ENCODE data around the gene SCFD2. TPM values are rescaled to one million over a fixed set of nuclear protein-coding genes. Genes with fewer than 3 reads are reported as not detected.

Gene SCFD2
- total RNA-seq, 1 experiment from 2014 or later: 8.4 TPM

GRCh38 chr4:53196882-53197771 lies 168.7 kb downstream of the SCFD2 start:
- no TSS peak for BruUV-seq (replicated peaks)
- Histone ChIP-seq H3K27ac (ENCODE audit: low read depth, low read length, poor library complexity, severe bottlenecking) (no peak overlapping the region), H3K9me3 (ENCODE audit: low read depth, low read length, poor library complexity, severe bottlenecking) (no peaks in the 10 kb centered on the region), H3K4me1 (ENCODE audit: insufficient read depth, low read length, poor library complexity, severe bottlenecking) (peaks cover 9% of the 10 kb centered on the region), H3K36me3 (ENCODE audit: insufficient read depth, low read length, poor library complexity, severe bottlenecking) (no peaks in the 10 kb centered on the region), H3K27me3 (replicated peaks; ENCODE audit: insufficient read depth, low read depth, low read length, poor library complexity) (peaks cover 32% of the 10 kb centered on the region), H3K4me3 (ENCODE audit: low read depth, low read length, poor library complexity, severe bottlenecking) (peak overlapping the region; percentile 18)
- ChIA-PET CTCF (interaction anchor here (0.7 kb wide), 1 partner anchor 709 kb away, joined by 10 read pairs; no protein-coding TSS in a partner anchor), POLR2A (ENCODE audit: low non-redundant PET) (interaction anchor here (1.1 kb wide), 1 partner anchor 26 kb away, joined by 3 read pairs; no protein-coding TSS in a partner anchor)
- intact Hi-C loops (cut with micrococcal nuclease; ENCODE audit: unreplicated experiment): loop anchor here (2.0 to 5.0 kb wide), 3 partner anchors 182 to 1035 kb away; no protein-coding TSS in a partner anchor
- no peak for TF ChIP-seq EZH2 (IDR thresholded peaks at IDR 0.05; ENCODE audit: borderline replicate concordance, low read depth, low read length, poor library complexity, severe bottlenecking)
- peak; percentile 61 for TF ChIP-seq CTCF (conservative IDR thresholded peaks at IDR 0.05; ENCODE audit: low read depth, low read length)
- DNase-seq (ENCODE audit: low spot score): peak; percentile 77

GRCh38 chr4:53195815-53196661 lies 169.8 kb downstream of the SCFD2 start:
- Histone ChIP-seq H3K36me3 (ENCODE audit: insufficient read depth, low read length, poor library complexity, severe bottlenecking) (no peaks in the 10 kb centered on the region), H3K27me3 (replicated peaks; ENCODE audit: insufficient read depth, low read depth, low read length, poor library complexity) (peaks cover 34% of the 10 kb centered on the region), H3K9me3 (ENCODE audit: low read depth, low read length, poor library complexity, severe bottlenecking) (no peaks in the 10 kb centered on the region), H3K4me3 (ENCODE audit: low read depth, low read length, poor library complexity, severe bottlenecking) (peak overlapping the region; percentile 18), H3K4me1 (ENCODE audit: insufficient read depth, low read length, poor library complexity, severe bottlenecking) (peaks cover 9% of the 10 kb centered on the region), H3K27ac (ENCODE audit: low read depth, low read length, poor library complexity, severe bottlenecking) (no peak overlapping the region)
- peak; percentile 88 for DNase-seq (ENCODE audit: low spot score)
- CTCF ChIA-PET: interaction anchor here (1.0 kb wide), 1 partner anchor 1038 kb away, joined by 7 read pairs; no protein-coding TSS in a partner anchor
- TF ChIP-seq CTCF (conservative IDR thresholded peaks at IDR 0.05; ENCODE audit: low read depth, low read length): no peak
- no peak for TF ChIP-seq EZH2 (IDR thresholded peaks at IDR 0.05; ENCODE audit: borderline replicate concordance, low read depth, low read length, poor library complexity, severe bottlenecking)
- BruUV-seq (replicated peaks): no TSS peak
- POLR2A ChIA-PET (ENCODE audit: low non-redundant PET): interaction anchor here (1.1 kb wide), 1 partner anchor 27 kb away, joined by 3 read pairs; no protein-coding TSS in a partner anchor
- intact Hi-C loops (cut with micrococcal nuclease; ENCODE audit: unreplicated experiment): loop anchor here (2.0 to 5.0 kb wide), 3 partner anchors 181 to 1036 kb away; no protein-coding TSS in a partner anchor

GRCh38 chr4:53194727-53195126 lies 171.1 kb downstream of the SCFD2 start:
- ChIA-PET POLR2A (ENCODE audit: low non-redundant PET) (no interaction called here), CTCF (no interaction called here)
- Histone ChIP-seq H3K4me1 (ENCODE audit: insufficient read depth, low read length, poor library complexity, severe bottlenecking) (peaks cover 9% of the 10 kb centered on the region), H3K4me3 (ENCODE audit: low read depth, low read length, poor library complexity, severe bottlenecking) (no peak overlapping the region), H3K27me3 (replicated peaks; ENCODE audit: insufficient read depth, low read depth, low read length, poor library complexity) (peaks cover 34% of the 10 kb centered on the region), H3K36me3 (ENCODE audit: insufficient read depth, low read length, poor library complexity, severe bottlenecking) (no peaks in the 10 kb centered on the region), H3K27ac (ENCODE audit: low read depth, low read length, poor library complexity, severe bottlenecking) (no peak overlapping the region), H3K9me3 (ENCODE audit: low read depth, low read length, poor library complexity, severe bottlenecking) (no peaks in the 10 kb centered on the region)
- TF ChIP-seq CTCF (conservative IDR thresholded peaks at IDR 0.05; ENCODE audit: low read depth, low read length) (no peak), EZH2 (IDR thresholded peaks at IDR 0.05; ENCODE audit: borderline replicate concordance, low read depth, low read length, poor library complexity, severe bottlenecking) (no peak)
- BruUV-seq (replicated peaks): no TSS peak
- intact Hi-C loops (cut with micrococcal nuclease; ENCODE audit: unreplicated experiment): loop anchor here (5.0 kb wide), 2 partner anchors 713 to 1038 kb away; no protein-coding TSS in a partner anchor
- no peak for DNase-seq (ENCODE audit: low spot score)

All from A673 (cell line).